ENCODE measurements around the gene MAFF.
"Not testable (repeated sequence)": the region's sequence is repeated elsewhere in the genome, so short reads cannot be mapped to it uniquely, and the experiment has no call there.

MAFF gene

DNA sequence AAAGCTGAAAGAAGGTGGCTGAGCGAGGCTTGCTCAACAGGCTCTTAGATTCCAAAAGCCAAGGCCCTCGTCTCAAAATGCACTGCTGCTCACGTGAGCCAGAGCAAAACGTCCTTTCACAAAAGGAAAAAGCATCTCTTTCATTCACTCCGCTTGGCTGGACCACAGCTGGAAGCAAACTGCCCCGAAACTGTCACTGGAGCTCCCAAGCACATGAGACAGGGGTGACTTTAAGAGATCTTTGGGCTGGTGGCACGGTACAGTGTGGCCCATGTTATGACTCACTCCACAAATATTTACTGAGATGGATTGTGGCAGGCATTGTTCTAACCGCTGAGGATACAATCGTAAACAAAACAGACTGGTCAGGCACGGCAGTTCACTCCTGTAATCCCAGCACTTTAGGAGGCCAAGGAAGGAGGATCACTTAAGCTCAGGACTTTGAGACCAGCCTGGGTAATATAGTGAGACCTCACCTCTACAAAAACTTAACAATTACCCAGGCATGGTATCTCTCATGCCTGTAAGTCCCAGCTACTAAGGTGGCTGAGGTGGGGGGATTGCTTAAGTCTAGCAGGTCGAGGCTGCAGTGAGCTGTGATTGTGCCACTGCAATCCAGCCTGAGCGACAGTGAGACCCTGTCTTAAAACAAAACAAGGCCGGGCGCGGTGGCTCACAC, 23.7 kb upstream of the MAFF start:
- no peak for DNase-seq

DNA sequence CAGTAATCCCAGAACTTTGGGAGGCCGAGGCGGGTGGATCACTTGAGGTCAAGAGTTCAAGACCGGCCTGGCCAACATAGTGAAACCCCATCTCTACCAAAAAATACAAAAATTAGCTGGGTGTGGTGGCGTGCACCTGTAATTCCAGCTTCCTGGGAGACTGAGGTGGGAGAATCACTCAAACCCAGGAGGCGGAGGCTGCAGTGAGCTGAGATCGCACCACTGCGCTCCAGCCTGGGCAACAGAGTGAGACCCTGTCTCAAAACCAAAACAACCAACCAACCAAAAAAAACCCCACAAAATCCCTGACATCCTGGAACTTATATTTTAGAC, 23.2 kb upstream of the MAFF start:
- DNase-seq = not testable (repeated sequence)

GRCh38 chr22:38180841-38181452, 20.8 kb upstream of the MAFF start:
- DNase-seq = no peak

GRCh38 chr22:38181453-38182200, 20.2 kb upstream of the MAFF start, which contains the start of gene PLA2G6:
Gene PLA2G6, minus strand, starts transcription at chr22:38181830. Its CDS starts 12,404 bp downstream, at chr22:38169426.
- DNase-seq = peak; percentile 99

DNA sequence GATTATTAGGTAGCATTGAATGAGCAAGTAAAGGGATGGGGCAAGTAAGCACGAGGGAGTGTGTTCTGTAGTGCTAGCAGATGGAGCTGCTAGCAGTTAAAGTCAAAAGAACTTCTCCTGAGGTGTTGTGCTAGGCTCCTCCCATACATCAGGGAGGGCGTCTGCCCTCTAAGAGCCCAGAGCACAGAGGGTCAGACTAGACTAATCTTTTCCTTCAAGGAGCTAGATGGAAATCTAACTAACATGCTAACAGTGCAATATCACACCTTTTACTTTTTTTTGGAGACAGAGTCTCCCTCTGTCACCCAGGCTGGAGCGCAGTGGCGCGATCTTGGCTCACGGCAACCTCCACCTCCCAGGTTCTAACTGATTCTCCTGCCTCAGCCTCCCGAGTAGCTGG, 17.0 kb upstream of the MAFF start:
- DNase-seq = no peak

DNA sequence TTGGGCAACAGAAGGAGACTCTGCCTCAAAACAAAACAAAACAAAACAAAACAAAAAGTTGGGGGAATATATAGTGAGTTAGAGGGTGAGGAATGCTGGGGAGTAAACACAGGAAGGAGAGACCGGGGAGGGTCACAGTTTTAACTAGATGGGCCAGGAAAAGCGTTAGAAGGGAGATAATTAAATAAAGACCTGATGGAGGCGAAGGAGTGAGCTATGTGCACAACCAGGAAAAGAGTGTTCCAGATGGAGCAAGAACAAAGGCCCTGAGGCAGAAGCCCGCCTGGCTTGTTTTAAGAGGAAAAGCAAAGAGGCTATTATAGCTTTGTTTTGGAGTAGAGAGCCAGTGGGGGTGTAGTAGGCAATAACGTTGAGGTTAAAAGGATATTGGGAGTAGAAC, 15.4 kb upstream of the MAFF start:
- no peak for DNase-seq

DNA sequence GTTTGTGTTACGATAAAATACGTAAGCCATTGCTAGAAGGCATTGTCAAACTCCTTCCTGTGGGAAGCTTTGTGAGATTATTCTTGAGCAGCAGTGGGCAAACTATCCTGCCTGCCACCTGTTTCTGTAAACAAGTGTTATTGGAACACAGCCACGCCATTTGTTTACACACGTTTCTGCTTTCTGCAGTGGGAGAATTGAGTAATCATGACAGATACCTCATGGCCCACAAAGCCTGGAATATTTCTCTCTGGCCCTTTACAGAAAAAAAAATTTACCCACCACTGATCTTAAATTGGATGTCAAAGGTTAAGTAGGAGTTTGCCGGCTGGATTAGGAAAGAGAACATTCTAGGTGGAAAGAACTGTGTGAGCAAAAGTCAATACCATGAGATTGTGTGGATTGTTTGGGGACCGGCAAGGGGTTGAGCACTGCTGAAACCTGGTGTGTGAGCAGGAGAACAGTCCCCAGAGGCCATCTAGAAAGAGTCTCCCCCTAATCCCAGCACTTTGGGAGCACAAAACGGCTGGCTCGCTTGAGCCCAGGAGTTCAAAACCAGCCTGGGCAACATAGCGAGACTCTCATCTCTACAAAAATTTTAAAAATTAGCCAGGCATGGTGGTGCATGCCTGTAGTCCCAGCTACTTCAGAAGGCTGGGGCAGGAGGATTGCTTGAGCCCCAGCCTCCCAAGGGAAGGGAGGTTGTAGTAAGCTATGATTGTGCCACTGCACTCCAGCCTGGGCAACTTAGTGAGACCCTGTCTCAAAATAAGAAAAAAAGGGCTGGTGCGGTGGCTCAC, 14.2 kb upstream of the MAFF start:
- DNase-seq = no peak

DNA sequence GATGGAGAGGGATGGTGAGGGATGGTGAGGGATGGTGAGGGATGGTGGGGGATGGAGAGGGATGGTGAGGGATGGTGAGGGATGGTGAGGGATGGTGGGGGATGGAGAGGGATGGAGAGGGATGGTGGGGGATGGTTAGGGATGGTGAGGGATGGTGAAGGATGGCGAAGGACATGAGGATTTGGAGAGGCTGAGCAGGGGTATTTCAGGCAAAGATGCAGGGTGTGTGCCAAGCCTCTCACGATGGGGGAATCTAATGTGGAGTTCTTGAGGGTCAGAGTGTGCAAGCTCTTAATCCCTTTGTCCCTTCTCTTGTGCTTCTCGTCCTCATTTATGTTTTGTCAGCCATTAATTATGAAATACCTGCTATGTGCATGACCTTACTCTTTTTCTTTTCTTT, 12.7 kb upstream of the MAFF start:
- DNase-seq = no peak

DNA sequence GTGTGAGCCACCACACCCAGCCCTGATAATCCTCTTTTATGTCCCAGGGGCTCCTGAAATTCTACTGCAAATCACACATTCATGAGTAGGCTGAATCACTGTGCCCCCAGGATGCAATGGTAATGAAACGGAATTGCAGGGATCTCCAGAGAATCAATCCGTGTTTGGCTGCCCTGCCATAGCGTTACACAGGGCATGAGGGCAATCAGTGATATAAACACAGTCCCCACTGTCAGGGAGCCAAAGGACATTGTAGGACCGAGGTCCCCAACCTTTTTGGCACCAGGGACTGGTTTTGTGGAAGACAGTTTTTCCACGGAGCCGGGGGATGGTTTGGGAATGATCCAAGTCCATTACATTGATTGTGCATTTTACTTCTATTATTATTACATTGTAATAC, 11.2 kb upstream of the MAFF start:
- no peak for DNase-seq

- no peak for DNase-seq
These were observed 10.7 kb upstream of the MAFF start for GRCh38 chr22:38191055-38191454.

- DNase-seq = no peak
These were observed 9.9 kb upstream of the MAFF start for GRCh38 chr22:38191731-38192474.

- no peak for DNase-seq
These were observed 9.3 kb upstream of the MAFF start for GRCh38 chr22:38192475-38192863.

DNA sequence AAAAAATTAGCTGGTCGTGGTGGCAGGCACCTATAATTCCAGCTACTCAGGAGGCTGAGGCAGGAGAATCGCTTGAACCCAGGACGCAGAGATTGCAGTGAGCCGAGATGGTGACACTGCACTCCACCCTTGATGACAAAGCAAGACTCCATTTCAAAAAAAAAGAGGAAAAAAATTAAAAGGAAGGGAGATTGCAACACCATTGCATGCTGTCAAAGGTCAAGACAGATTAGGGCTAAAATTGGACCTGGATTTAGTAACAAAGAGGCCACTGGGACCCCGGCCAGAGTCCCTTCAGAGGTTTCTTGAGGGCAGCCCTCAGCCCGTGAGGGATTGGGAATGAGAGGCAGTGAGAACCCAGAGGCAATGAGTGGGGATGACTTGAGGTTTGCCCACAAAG, 8.2 kb upstream of the MAFF start:
- no peak for DNase-seq

DNA sequence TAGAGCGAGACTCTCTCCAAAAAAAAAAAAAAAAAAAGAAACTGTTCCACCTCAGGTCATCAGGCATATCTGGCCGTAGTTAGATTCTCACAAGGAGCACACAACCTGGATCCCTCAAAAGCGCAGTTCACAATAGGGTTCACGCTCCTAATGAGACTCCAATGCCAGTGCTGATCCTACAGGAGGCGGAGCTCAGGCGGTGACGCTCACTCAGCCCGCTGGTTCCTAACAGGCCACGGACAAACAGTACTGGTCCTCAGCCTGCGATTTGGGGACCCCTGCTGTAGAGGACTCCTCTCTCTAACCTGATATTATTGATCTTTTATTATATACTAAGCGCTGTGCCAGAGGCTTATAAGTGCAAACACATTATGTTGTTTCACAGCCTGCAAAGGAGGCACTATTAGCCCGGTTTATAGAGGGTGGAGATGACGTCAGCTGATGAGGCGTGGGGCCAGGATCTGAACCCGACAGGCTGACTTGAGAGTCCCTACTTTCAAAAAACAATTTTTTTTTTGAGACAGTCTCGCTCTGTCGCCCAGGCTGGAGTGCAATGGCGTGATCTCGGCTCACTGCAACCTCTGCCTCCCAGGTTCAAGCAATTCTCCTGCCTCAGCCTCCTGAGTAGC, 4.9 kb upstream of the MAFF start:
- no peak for DNase-seq

- DNase-seq = no peak
These were observed 1.8 kb upstream of the MAFF start for GRCh38 chr22:38199826-38200559.

DNA sequence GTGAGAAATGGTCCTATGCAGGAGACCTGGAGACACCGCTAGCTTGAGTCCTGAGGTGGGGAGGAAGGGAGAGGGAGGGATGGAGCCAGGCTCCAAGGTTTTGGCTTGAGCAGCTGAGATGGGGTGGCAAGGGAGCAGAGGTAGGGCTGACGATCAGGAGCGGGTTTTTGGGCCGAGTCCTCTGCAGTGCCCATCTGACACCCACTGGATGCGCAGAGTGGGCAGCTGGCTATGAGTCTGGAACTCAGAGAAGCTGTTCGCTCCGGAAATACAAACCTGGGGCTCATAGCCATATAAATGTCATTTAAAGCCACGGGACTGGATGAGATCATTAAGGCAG, 453 bp upstream of the MAFF start:
- no peak for DNase-seq

DNA sequence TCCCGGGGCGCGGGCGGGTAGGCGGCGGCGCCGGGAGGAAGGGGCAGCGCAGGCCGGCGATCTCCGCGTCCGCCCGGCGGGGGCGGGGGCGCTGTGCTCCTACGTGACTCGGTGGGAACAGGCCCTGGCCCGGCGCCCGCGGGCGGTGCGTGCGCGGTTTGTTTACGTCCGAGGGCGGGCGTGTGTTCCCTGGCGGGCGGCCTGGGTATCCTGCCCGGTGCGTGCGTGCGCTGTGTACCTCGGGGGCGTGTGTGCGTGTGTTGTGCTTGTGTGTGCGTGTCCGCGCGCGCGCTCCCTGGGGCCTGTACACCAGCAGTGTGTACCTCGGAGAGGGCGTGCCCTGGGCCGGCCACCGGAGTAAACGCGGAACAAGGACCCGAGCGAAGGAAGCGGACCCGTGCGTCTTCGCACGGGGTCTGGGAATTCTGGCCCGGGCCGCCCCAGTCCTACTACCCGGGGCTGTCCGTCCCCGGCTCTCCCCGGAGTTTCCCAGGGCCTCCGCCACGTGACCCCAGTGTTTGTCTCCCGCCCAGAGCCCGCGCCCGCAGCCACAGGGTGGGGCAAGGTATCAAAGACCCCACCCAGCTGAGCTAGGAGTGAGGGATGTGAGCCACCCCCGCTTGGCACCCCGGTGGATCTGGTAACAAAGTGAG, 769 bp downstream of the MAFF start:
- DNase-seq = peak; percentile 71

- peak; percentile 53 for DNase-seq
These were observed 1.5 kb downstream of the MAFF start for GRCh38 chr22:38203090-38203810.

- no peak for DNase-seq
These were observed 2.2 kb downstream of the MAFF start for GRCh38 chr22:38203855-38204514.

DNA sequence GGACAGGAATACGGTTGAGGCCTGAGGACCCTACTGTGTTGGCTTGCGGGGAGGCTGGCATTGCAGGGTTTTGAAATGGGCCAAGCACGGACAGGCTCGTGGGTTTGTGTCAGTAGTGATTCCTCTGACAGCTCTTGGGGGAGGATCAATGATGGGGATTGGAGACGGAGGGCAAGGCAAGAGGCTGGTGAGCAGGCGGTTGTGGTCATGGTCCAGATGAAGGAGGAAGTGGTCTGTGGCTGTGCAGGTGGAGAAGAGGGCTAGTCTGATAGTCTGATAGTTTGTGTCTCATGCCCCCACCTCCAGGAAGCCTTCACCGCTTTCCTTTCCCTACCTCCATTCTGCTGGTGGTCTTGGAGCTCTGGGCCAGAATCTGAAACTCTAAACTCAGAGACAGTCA, 3.0 kb downstream of the MAFF start:
- no peak for DNase-seq

Measured in stimulated activated CD8-positive, alpha-beta memory T cell treated with anti-CD3 and anti-CD28 coated beads, Interleukin-4, amount 100 ng/mL, for 48 hours (primary cell).